IMR-90 (cell line): ENCODE data around the gene DUSP7.

ENCODE experiments used
- BHLHE40 ChIP-seq: fragments of 150-350 bp; IDR thresholded peaks from 2 replicates; pipeline ENCODE4 v1.6.1; 2016; ENCODE audit warnings: mild to moderate bottlenecking, low read depth, low read length
- CHD1 ChIP-seq: IDR thresholded peaks from 2 replicates; pipeline ENCODE4 v1.6.1; 2012; ENCODE audit warnings: low read depth, low read length, improper control_type of control experiment
- CTCF ChIP-seq: conservative IDR thresholded peaks from 2 replicates; pipeline ENCODE4 v1.5.1; 2012; ENCODE audit warnings: mild to moderate bottlenecking, low read depth, low read length, improper control_type of control experiment
- NFE2L2 ChIP-seq: fragments of 150-350 bp; IDR thresholded peaks from 2 replicates; pipeline ENCODE4 v1.6.1; 2016; ENCODE audit warnings: low read depth, mild to moderate bottlenecking, low read length
- POLR2A ChIP-seq: IDR thresholded peaks from 2 replicates; pipeline ENCODE4 v1.6.1; 2012; ENCODE audit warnings: mild to moderate bottlenecking, low read depth, low read length
- RAD21 ChIP-seq: IDR thresholded peaks from 2 replicates; pipeline ENCODE4 v1.6.1; 2012; ENCODE audit warnings: low read length, improper control_type of control experiment
- RCOR1 ChIP-seq: IDR thresholded peaks from 2 replicates; pipeline ENCODE4 v1.6.1; 2012; ENCODE audit warnings: mild to moderate bottlenecking, low read length, improper control_type of control experiment; ENCODE audit not compliant: insufficient replicate concordance
- RFX5 ChIP-seq: IDR thresholded peaks from 2 replicates; pipeline ENCODE4 v1.8.0; 2012; ENCODE audit warnings: low read depth, mild to moderate bottlenecking, low read length, moderate library complexity

- no peak for TF ChIP-seq CTCF
- no peak for TF ChIP-seq POLR2A
- no peak for TF ChIP-seq RFX5
- TF ChIP-seq RAD21 = no peak
- no peak for TF ChIP-seq BHLHE40
- TF ChIP-seq NFE2L2 = no peak
- TF ChIP-seq CHD1 = no peak
- TF ChIP-seq RCOR1 = no peak
Measured at GRCh38 chr3:52022323-52023100, 33.9 kb downstream of the DUSP7 start.
